GM18520 (cell line): Measurements from ENCODE around the gene IFT172.
A peak's percentile ranks its signal among the peaks of the same experiment; 100 is the strongest.
"Not testable (repeated sequence)": the region's sequence is repeated elsewhere in the genome, so short reads cannot be mapped to it uniquely, and the experiment has no call there.

Source experiments
- ATAC-seq: cut with Tn5 transposase; IDR thresholded peaks from one replicate; pipeline ENCODE4 v1.9.1; 2021; ENCODE audit not compliant: unreplicated experiment

IFT172 gene

DNA sequence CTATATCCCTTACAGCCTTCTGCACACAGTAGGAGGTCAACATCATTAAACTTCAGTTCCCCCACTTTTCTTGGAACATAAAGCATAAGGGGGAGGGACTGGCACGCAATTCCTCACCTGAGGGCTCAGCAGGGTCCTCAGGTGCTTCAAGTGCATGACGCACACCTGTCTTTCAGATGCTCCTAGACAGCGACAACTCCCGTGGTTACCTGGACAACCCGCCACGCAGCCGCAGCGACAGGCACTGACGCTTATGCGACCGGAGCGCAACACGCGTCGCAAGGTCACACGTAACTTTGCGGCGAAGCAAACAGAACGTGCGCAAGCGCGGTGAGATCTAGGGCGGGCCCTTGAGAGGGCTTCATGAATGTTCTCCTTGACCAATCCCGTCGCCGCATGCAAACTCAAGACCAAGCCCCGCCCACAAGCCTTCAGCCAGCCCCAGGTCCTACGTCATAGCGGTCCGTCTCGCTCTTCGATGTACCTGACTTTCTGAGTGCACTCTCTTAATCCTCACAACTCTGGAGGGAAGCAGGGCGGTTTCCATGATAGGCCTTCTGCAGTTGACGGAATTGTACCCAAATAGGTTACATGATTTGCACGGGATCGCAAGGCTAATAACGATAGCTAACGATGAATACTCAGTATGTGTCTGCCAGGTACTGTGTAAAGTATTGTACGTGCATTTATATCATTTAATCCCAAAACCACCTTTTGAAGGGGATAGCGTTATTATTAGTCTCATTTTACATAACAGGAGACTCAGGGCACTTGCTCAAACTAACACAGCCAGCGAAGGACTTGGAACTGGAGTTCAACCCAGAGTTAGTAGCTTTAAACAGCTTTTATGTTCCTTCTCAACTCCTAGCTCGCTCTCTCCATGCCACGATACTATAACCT lies at the start of gene IFT172:
IFT172 (minus strand) TSS at position 246 of the 900 bp plus-strand sequence; CDS start at position 156, 90 bp downstream.
- peak; percentile 94 for ATAC-seq

DNA sequence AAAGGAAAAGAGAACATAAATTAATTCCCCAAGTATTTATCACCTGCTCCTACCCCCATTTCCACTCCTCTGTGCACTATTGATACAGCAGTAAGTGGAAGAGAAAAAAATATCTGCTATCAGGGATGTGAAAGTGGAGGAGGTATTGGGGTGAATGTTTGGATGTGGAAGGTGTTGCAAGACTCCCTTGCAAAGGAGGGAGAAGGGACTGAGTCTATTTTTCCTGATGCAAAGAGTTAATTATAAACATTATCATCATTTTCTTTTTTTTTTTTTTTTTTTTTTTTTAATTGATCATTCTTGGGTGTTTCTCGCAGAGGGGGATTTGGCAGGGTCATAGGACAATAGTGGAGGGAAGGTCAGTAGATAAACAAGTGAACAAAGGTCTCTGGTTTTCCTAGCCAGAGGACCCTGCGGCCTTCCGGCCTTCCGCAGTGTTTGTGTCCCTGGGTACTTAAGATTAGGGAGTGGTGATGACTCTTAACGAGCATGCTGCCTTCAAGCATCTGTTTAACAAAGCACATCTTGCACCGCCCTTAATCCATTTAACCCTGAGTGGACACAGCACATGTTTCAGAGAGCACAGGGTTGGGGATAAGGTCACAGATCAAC lies 49.4 kb upstream of the IFT172 start:
- not testable (repeated sequence) for ATAC-seq

- ATAC-seq, result no peak
Observed at GRCh38 chr2:27537287-27537686, 47.7 kb upstream of the IFT172 start.

GRCh38 chr2:27531983-27532382 lies 42.4 kb upstream of the IFT172 start:
- ATAC-seq, result no peak

GRCh38 chr2:27527182-27527581 lies 37.6 kb upstream of the IFT172 start:
- no peak for ATAC-seq

- ATAC-seq, result no peak
Observed at GRCh38 chr2:27522400-27522945, 32.9 kb upstream of the IFT172 start.

GRCh38 chr2:27520316-27520715 lies 30.8 kb upstream of the IFT172 start:
- ATAC-seq, result no peak

DNA sequence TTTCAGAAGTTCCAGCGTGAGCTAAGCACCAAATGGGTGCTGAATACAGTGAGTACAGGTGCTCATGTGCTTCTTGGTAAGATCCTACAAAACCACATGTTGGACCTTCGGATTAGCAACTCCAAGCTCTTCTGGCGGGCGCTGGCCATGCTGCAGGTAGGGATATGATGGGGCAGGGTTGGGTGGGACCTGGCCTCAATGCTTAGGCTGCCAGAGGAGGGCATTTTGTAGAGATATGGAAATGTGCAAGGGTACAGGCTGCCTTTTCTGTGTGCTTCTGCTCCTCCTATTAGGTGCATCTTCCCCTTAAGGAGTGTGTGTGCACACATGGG lies 29.2 kb upstream of the IFT172 start:
- no peak for ATAC-seq

DNA sequence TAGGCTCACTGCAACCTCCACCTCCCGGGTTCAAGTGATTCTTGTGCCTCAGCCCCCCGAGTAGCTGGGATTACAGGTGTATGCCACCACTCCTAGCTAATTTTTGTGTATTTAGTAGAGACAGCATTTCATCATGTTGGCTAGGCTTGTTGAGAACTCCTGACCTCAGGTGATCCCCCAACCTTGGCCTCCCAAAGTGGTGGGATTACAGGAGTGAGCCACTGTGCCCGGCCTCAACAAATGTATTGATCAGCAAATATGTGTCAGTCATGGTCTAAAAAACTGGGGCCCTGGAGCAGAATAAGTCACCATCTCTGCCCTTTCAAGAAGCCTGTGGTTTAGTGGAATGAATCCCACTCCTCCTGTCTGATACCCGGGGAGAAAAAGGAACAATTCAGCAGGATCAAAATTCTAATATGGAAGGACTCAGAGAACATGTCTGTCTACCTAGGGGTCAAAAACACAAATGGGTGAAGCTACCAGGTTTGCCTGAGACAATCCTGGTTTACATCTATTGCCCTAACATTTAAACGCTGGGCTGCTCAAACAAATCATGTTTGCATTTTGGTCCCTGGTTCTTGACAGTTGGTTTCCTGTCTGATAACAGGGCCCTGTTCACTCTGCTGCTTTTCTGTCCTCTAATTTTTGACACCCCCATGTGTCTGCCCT lies 28.7 kb upstream of the IFT172 start:
- no peak for ATAC-seq

DNA sequence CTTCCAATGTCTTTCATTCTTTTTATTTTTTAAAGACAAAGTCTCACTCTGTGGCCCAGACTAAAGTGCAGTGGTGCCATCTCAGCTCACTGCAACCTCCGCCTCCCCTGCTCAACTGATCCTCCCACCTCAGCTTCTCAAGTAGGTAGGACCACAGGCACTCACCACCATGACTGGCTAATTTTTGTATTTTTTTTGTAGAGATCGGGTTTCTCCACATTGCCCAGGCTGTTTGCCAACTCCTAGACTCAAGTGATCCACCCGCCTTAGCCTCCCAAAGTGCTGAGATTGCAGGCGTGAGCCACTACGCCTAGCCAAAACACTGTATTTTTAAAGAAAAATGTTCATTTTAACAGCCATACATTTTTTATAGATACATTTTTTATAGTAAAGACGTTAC lies 19.8 kb upstream of the IFT172 start:
- no peak for ATAC-seq

DNA sequence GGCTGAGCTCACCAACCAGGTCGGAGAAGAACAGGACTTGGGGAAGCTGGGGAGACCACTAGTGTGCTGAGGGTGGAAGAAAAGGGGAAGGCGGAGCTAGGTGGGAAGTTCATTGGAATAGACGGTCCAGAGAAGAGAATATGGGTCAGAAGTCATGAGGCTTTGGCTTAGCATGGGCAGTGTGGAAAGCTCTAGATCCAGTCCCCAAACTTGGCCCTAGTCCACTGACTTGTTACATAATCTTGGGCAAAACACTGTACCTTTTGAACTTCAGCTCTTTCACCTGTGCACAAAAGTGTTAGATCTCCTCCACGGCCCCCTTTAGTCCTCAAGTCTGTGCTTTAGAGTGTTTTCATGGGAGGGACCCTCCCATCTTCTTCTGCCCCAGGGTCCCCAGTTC lies 17.8 kb upstream of the IFT172 start:
- ATAC-seq, result no peak

- no peak for ATAC-seq
Observed at GRCh38 chr2:27506587-27506986, 17.0 kb upstream of the IFT172 start.

DNA sequence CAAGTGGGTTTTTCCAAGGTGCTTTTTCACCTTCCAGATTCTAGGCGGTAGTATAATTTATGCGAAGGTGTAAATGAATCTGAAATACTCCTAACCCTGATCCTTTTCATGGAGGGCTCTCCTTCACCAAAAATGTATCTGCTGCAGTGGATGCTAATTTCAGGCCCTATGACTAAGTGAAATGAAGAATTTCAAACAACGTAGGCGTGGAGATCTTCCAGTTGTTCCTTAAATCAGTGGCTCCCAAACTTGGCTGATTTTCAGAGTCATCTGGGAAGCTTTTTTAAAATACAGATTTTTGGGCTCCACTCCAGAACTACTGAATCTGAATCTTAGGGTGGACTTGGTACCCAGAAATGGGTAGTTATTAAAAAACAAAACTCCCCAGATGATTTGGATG lies 12.6 kb upstream of the IFT172 start:
- ATAC-seq, result no peak

- no peak for ATAC-seq
Observed at GRCh38 chr2:27501042-27501441, 11.5 kb upstream of the IFT172 start.

DNA sequence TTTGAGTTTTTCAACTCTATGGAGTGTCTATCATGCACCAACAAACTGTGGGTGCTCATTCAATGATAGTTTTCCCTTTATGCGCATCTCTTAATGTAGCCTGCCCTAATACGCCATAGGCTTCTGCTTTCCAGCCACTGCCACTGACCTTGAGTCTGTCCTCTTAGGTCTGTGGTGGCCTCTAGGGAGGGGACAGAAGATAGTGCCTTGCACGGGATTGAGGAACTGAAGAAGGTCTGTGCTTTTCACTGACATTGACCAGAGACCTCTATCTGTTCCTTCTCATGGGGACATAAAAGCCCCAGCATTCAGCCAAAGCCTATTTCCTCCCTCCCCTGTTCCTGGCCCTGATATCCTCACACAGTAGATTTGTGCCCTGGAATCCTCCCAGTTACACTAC lies 9.4 kb upstream of the IFT172 start:
- ATAC-seq, result no peak

DNA sequence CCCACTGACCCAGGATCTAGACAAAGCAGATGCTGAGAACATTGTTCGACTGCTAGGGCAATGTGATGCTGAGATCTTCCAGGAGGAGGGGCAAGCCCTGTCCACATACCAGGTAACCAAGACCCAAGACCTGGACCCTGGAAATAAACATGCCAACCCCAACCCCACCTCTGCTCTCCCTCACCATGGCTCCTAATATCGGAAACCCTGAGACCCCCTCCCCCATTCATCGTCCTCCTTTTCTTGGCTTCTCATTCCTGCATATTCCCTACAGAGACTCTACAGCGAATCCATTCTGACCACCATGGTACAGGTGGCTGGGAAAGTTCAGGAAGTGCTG lies 7.7 kb upstream of the IFT172 start:
- ATAC-seq, result no peak

DNA sequence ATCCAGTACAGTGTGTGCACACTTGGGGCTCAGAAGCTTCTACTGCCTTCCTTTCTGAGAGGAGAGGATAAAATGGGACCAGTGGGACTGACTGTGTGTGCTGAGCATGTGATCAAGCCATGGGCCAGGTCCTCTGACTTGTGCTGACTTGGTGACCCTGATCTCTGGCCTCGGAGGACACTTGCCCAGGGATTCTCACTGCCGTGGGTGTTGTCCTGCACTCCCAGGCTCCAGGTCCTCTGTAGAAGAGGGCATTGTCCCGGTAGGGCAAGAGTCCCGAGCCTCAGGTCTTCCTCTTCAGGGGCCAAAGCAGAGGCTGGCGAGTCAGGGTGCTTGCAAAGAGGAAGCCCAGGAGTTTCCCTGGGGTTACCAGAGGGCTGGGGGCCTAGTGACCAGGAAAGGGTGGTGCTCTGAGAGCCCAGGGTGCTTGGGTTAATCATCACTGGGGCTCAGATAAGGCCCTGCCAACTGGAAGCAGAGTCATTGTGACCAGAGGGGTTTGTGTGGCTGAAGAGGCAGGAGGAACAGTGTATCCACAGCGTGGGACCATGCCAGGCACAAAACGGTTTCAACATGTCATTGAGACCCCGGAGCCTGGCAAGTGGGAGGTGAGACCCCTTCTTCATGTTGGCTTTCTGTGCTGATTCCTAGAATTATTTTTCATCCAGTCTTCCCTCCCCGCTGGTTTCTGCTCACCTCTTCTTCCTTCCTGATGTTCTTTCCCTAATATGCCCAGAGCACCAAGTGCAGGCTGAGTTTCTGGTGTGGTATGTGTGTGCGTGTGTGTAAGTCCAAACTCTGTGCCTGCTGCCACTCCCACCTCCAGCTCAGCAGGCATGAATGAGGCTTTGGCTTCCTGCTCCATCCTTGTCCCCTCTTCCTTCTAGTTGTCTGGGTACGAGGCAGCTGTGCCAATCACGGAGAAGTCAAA lies 7.1 kb upstream of the IFT172 start, which contains the start of gene GCKR:
GCKR (plus strand) TSS at position 483 of the 931 bp plus-strand sequence; CDS start at position 549, 66 bp downstream.
- ATAC-seq, result no peak

DNA sequence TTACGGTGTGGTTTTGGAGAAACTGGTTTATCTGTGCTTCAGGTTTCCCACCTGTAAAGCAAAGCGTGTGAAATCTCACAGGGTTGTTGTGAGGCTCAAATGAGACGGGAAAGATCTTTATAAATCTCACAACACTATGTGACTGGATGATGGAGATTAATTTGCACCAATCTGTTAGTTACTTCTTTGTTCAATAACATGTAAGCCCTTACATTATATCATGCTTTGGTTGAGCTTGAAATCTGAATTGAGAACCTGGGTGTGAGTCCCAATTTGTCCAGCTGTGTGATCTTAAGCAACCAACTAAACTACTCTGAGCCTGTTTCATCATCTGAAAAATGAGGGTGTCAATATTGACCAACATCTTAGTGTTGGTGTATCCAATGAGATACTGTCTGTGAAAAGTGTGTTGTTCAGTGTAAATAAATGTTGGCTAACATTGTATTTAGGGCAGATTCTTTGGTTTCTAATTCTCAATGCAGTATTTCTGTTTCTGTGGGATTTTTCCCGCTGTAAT lies 6.4 kb upstream of the IFT172 start:
- ATAC-seq, result no peak

- no peak for ATAC-seq
Observed at GRCh38 chr2:27494944-27495554, 5.5 kb upstream of the IFT172 start, which contains the start of gene FNDC4. Gene FNDC4, minus strand, starts transcription at chr2:27495200. Its CDS starts 521 bp downstream, at chr2:27494679.
